HL-60/S4 treated with phorbol 12-myristate 13-acetate at 8.2 ng/mL for 4 days and 3 days (cell line): ENCODE measurements around the gene ADH1A.
"Not testable (repeated sequence)": the region's sequence is repeated elsewhere in the genome, so short reads cannot be mapped to it uniquely, and the experiment has no call there.

Source experiments
- in situ Hi-C: fragments of 300-500 bp; cut with MboI; formaldehyde crosslinking; loops from 2 replicates; pipeline ENCODE4 v1.15.0; 2022; ENCODE audit warnings: low sequenced_read_pairs

Gene ADH1A

GRCh38 chr4:99290848-99291786 is at the start of gene ADH1A:
TSS of gene ADH1A (minus strand) at chr4:99290985. CDS start at chr4:99290914, 71 bp downstream.
- in situ Hi-C loops, result no loop called here

- in situ Hi-C loops, result no loop called here
Observed at GRCh38 chr4:99339172-99339571, 48.4 kb upstream of the ADH1A start.

GRCh38 chr4:99336553-99336952 is 45.8 kb upstream of the ADH1A start:
- in situ Hi-C loops, result no loop called here

GRCh38 chr4:99334880-99335279 is 44.1 kb upstream of the ADH1A start:
- in situ Hi-C loops, result no loop called here

GRCh38 chr4:99330648-99331047 is 39.9 kb upstream of the ADH1A start:
- in situ Hi-C loops, result no loop called here

GRCh38 chr4:99329876-99330275 is 39.1 kb upstream of the ADH1A start:
- in situ Hi-C loops, result no loop called here

- in situ Hi-C loops, result no loop called here
Observed at GRCh38 chr4:99324979-99325378, 34.2 kb upstream of the ADH1A start.

GRCh38 chr4:99324361-99324760 is 33.6 kb upstream of the ADH1A start:
- in situ Hi-C loops, result no loop called here

GRCh38 chr4:99323756-99324155 is 33.0 kb upstream of the ADH1A start:
- in situ Hi-C loops, result no loop called here

- in situ Hi-C loops, result no loop called here
Observed at GRCh38 chr4:99321241-99322191, 30.7 kb upstream of the ADH1A start, which contains the start of gene ADH1B. TSS of gene ADH1B (minus strand) at chr4:99321401. CDS start at chr4:99321331, 70 bp downstream.

- in situ Hi-C loops, result not testable (repeated sequence)
Observed at GRCh38 chr4:99317811-99318210, 27.0 kb upstream of the ADH1A start.

- in situ Hi-C loops, result no loop called here
Observed at GRCh38 chr4:99317354-99317753, 26.6 kb upstream of the ADH1A start.

- in situ Hi-C loops, result no loop called here
Observed at GRCh38 chr4:99315839-99316238, 25.1 kb upstream of the ADH1A start.

- in situ Hi-C loops, result no loop called here
Observed at GRCh38 chr4:99314211-99314610, 23.4 kb upstream of the ADH1A start.

- in situ Hi-C loops, result no loop called here
Observed at GRCh38 chr4:99310389-99310788, 19.6 kb upstream of the ADH1A start.

GRCh38 chr4:99305638-99306400 is 15.0 kb upstream of the ADH1A start:
- in situ Hi-C loops, result no loop called here

GRCh38 chr4:99301376-99302164 is 10.8 kb upstream of the ADH1A start:
- in situ Hi-C loops, result no loop called here

- in situ Hi-C loops, result no loop called here
Observed at GRCh38 chr4:99300934-99301333, 10.1 kb upstream of the ADH1A start.

- in situ Hi-C loops, result no loop called here
Observed at GRCh38 chr4:99293357-99293756, 2.6 kb upstream of the ADH1A start.

- in situ Hi-C loops, result no loop called here
Observed at GRCh38 chr4:99285387-99285786, 5.4 kb downstream of the ADH1A start.
